OCI-LY1 (cell line): ENCODE results near the gene WNK1.
A peak's percentile ranks its signal among the peaks of the same experiment; 100 is the strongest.

Source experiments
- H2AFZ ChIP-seq: fragments of 200-600 bp; sonication (generic), shearing (Covaris generic); 2 replicates; pipeline ENCODE4 v1.6.0; 2014; ENCODE audit warnings: antibody characterized with exemption, mild to moderate bottlenecking, low read length
- H3F3A ChIP-seq: fragments of 200-600 bp; sonication (generic), shearing (Covaris generic); 2 replicates; pipeline ENCODE4 v1.6.0; 2014; ENCODE audit warnings: mild to moderate bottlenecking, antibody characterized with exemption, low read length, moderate library complexity; ENCODE audit not compliant: insufficient read depth
- H3K27ac ChIP-seq: fragments of 200-600 bp; sonication (generic); 2 replicates; pipeline ENCODE4 v1.5.1; 2014; ENCODE audit warnings: low read length, mixed run types, mild to moderate bottlenecking, low read depth; ENCODE audit not compliant: poor library complexity, severe bottlenecking
- H3K27me3 ChIP-seq: fragments of 200-600 bp; sonication (generic); 2 replicates; pipeline ENCODE4 v1.6.0; 2014; ENCODE audit warnings: antibody characterized with exemption, mild to moderate bottlenecking, low read length, moderate library complexity; ENCODE audit not compliant: insufficient read depth
- H3K36me3 ChIP-seq: fragments of 200-600 bp; sonication (generic); 2 replicates; pipeline ENCODE4 v1.6.1; 2014; ENCODE audit warnings: mild to moderate bottlenecking, antibody characterized with exemption, low read length, moderate library complexity, mixed read lengths; ENCODE audit not compliant: insufficient read depth
- H3K4me1 ChIP-seq: fragments of 200-600 bp; sonication (generic); 2 replicates; pipeline ENCODE4 v1.5.1; 2014; ENCODE audit warnings: mild to moderate bottlenecking, low read length, moderate library complexity; ENCODE audit not compliant: insufficient read depth, severe bottlenecking
- H3K4me2 ChIP-seq: fragments of 200-600 bp; sonication (generic), shearing (Covaris generic); 2 replicates; pipeline ENCODE4 v1.6.1; 2014; ENCODE audit warnings: low read length
- H3K4me3 ChIP-seq: fragments of 200-600 bp; sonication (generic); 2 replicates; pipeline ENCODE4 v1.5.1; 2014; ENCODE audit warnings: low read length, low read depth, mild to moderate bottlenecking, mixed read lengths; ENCODE audit not compliant: poor library complexity, severe bottlenecking
- H3K79me2 ChIP-seq: fragments of 200-600 bp; shearing (Covaris generic); 2 replicates; pipeline ENCODE4 v1.6.1; 2016; ENCODE audit warnings: mixed run types, low read length, mixed read lengths; ENCODE audit not compliant: insufficient read depth
- H3K9ac ChIP-seq: fragments of 200-600 bp; sonication (generic), shearing (Covaris generic); 2 replicates; pipeline ENCODE4 v1.6.1; 2014; ENCODE audit warnings: mild to moderate bottlenecking, low read length, mixed read lengths
- H3K9me2 ChIP-seq: fragments of 200-600 bp; sonication (generic), shearing (Covaris generic); 2 replicates; pipeline ENCODE4 v1.6.1; 2014; ENCODE audit warnings: low read depth, mild to moderate bottlenecking, low read length, mixed read lengths
- H3K9me3 ChIP-seq: fragments of 200-600 bp; shearing (Covaris generic); 2 replicates; pipeline ENCODE4 v1.6.1; 2014; ENCODE audit warnings: low read length, mixed read lengths
- H4K20me1 ChIP-seq: fragments of 200-600 bp; sonication (generic), shearing (Covaris generic); 2 replicates; pipeline ENCODE4 v1.6.0; 2016; ENCODE audit warnings: mild to moderate bottlenecking, low read length; ENCODE audit not compliant: insufficient read depth
- EZH2 ChIP-seq: fragments of 200-600 bp; sonication (generic), shearing (Covaris generic); IDR thresholded peaks from 2 replicates; pipeline ENCODE4 v1.8.0; 2017; ENCODE audit warnings: borderline replicate concordance, mixed run types, mild to moderate bottlenecking, antibody characterized with exemption, low read length, moderate library complexity, mixed read lengths
- TF ChIP-seq, protein P1 (sequence below): fragments of 200-600 bp; sonication (generic), shearing (Covaris generic); IDR thresholded peaks from 2 replicates; pipeline ENCODE4 v1.5.1; 2017; ENCODE audit warnings: mild to moderate bottlenecking, antibody characterized with exemption, low read length, moderate library complexity, mixed read lengths

WNK1 gene

DNA sequence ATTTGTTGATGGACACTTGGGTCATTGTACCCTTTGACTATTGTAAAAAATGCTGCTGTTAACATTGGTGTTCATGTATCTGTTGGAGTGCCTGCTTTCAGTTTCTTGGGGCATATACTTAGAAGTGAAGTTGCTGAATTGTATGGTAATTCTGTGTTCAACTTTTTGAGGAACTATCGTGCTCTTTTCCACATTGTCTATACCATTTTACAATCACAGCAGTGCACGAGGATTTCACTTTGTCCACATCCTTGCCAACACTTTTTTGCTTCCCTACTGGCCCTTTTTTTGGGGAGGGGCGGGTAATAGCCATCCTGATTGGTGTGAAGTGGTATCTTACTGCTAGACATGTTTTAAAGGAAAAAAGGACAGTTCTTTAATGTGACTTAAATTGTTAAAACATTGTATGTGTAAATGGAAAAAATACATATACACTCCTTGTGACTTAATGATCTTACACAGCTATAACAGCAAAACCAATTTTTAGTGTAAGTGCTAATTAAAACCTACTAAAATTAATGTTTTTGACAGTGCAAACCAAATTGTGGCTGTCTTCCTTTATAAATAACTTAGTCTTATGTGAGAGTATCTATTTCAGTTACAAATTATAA is 52.7 kb downstream of the WNK1 start:
- H2AFZ ChIP-seq: no peak overlapping the region
- H3K9me2 ChIP-seq: no peaks in the 10 kb centered on the region
- TF ChIP-seq, protein P1, sequence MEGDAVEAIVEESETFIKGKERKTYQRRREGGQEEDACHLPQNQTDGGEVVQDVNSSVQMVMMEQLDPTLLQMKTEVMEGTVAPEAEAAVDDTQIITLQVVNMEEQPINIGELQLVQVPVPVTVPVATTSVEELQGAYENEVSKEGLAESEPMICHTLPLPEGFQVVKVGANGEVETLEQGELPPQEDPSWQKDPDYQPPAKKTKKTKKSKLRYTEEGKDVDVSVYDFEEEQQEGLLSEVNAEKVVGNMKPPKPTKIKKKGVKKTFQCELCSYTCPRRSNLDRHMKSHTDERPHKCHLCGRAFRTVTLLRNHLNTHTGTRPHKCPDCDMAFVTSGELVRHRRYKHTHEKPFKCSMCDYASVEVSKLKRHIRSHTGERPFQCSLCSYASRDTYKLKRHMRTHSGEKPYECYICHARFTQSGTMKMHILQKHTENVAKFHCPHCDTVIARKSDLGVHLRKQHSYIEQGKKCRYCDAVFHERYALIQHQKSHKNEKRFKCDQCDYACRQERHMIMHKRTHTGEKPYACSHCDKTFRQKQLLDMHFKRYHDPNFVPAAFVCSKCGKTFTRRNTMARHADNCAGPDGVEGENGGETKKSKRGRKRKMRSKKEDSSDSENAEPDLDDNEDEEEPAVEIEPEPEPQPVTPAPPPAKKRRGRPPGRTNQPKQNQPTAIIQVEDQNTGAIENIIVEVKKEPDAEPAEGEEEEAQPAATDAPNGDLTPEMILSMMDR: no peak
- no peak for TF ChIP-seq EZH2
- H3K9ac ChIP-seq: no peak overlapping the region
- H3K9me3 ChIP-seq: no peaks in the 10 kb centered on the region
- H3K36me3 ChIP-seq: no peaks in the 10 kb centered on the region
- peak overlapping the region; percentile 10; the same call in 1 of the 2 replicates for H3K4me2 ChIP-seq
- no peak overlapping the region for H3K4me3 ChIP-seq
- H3F3A ChIP-seq: peaks cover 3% of the 10 kb centered on the region; the same call in 1 of the 2 replicates
- no peaks in the 10 kb centered on the region for H4K20me1 ChIP-seq
- peak overlapping the region; percentile 3 for H3K27ac ChIP-seq
- no peaks in the 10 kb centered on the region for H3K27me3 ChIP-seq
- peaks cover 95% of the 10 kb centered on the region for H3K79me2 ChIP-seq
- peaks cover 75% of the 10 kb centered on the region for H3K4me1 ChIP-seq

DNA sequence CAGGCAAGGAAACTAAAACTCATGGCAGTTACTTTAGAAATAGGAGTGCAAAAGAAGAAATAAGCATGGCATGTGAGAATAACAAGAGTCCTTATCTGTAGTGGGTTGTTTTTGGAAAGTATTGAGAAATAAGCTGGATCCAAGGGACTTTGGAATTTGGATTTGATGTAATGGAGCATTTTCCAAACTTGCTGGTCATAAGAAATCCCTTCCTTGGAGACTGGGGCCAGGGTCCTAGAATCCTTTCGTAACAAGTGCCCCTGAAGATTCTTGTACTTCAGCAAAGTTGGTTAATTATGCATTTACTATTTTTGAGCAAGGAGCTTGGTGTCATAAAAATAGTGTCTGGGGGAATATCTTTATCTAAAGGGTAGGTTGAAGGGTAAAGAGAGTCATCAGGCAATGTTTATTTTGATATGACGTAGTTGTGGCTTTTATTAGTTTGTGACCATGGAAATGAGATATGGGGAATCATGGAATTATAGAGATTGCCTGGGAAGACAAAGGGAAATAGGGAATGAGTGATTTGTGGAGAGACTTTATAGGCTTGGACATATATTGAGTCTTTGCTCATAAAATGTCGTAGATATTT is 53.9 kb downstream of the WNK1 start:
- Histone ChIP-seq H3K27ac (peak overlapping the region; percentile 2), H3K4me1 (peaks cover 78% of the 10 kb centered on the region), H3K4me2 (no peak overlapping the region)

DNA sequence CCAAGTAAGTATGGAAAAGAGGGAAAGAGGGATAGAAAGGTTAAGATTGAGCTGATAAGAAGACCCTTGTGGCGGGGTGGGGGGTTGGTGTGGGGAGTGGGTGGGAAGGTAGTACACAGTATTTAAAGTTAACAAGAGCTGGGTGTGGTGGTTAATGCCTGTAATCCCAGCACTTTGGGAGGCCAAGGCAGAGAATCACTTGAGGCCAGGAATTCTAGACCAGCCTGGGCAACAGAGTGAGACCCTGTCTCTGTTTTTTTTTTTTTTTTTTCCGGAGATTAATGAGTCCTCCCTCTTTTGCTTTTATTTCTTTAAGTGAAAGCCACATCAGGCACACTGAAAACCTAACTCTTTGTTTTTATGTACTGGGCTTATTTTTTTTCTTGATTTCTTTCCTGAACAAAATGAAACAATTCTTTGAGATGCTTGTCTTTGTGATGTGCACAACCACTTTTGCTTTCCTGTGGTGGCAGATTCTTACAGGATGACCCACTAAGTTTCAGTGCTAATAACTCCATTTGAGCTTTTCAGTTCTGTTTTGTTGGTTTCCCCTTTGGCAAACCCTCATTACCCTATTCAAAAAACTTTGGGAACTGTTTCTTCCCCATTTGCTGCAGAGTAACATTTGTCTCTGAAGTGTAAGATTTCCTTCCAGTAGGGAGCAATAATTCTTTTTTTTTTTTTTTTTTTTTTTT is 54.8 kb downstream of the WNK1 start:
- no peaks in the 10 kb centered on the region for H3K36me3 ChIP-seq
- H3F3A ChIP-seq: no peaks in the 10 kb centered on the region
- no peaks in the 10 kb centered on the region for H3K27me3 ChIP-seq
- no peak overlapping the region for H3K9ac ChIP-seq
- no peaks in the 10 kb centered on the region for H3K9me2 ChIP-seq
- H3K4me2 ChIP-seq: no peak overlapping the region
- peaks cover 95% of the 10 kb centered on the region for H3K79me2 ChIP-seq
- H3K27ac ChIP-seq: no peak overlapping the region
- no peak overlapping the region for H2AFZ ChIP-seq
- no peaks in the 10 kb centered on the region for H3K9me3 ChIP-seq
- H4K20me1 ChIP-seq: no peaks in the 10 kb centered on the region; the same call in 1 of the 2 replicates
- TF ChIP-seq EZH2: no peak
- TF ChIP-seq, protein P1: no peak
- H3K4me3 ChIP-seq: no peak overlapping the region
- peaks cover 78% of the 10 kb centered on the region for H3K4me1 ChIP-seq

More for the DNA sequence above, 53.9 kb downstream of the WNK1 start:
- H3K9me2 ChIP-seq: no peaks in the 10 kb centered on the region
- no peak overlapping the region for H3K4me3 ChIP-seq
- TF ChIP-seq EZH2: no peak
- TF ChIP-seq, protein P1: no peak
- no peaks in the 10 kb centered on the region for H3K36me3 ChIP-seq
- H3K9ac ChIP-seq: no peak overlapping the region
- no peak overlapping the region for H2AFZ ChIP-seq
- no peaks in the 10 kb centered on the region for H3K9me3 ChIP-seq
- no peaks in the 10 kb centered on the region for H4K20me1 ChIP-seq
- peaks cover 95% of the 10 kb centered on the region for H3K79me2 ChIP-seq
- H3K27me3 ChIP-seq: no peaks in the 10 kb centered on the region
- H3F3A ChIP-seq: no peaks in the 10 kb centered on the region
